IMR-90 (cell line): ENCODE measurements around the gene SOX5. TPM values are rescaled to one million over a fixed set of nuclear protein-coding genes. Genes with fewer than 3 reads are reported as not detected.

Experiments
- ATAC-seq: fragments of 200-7000 bp; cut with Tn5 transposase; 2 replicates; pipeline ENCODE4 v1.9.1; 2020; ENCODE audit warnings: low read depth, mild to moderate bottlenecking, moderate library complexity
- BruUV-seq: library from RNA; stranded (reverse); fragments of 400-500 nt; replicated peaks from 2 replicates; lab custom pipeline; 2021; lab: Mats Ljungman, UMichigan
- CTCF ChIA-PET: fragments of 300-600 bp; formaldehyde crosslinking; extraction: SDS; loops from one replicate; lab custom pipeline; 2021; ENCODE audit warnings: antibody characterized with exemption; lab: Yijun Ruan, JAX
- POLR2A ChIA-PET: fragments of 300-600 bp; sonication (Branson Sonifier 250); formaldehyde crosslinking; loops from one replicate; lab custom pipeline; 2022; ENCODE audit warnings: antibody characterized with exemption; ENCODE audit not compliant: unreplicated experiment; lab: Charles Lee
- DNase-seq: peaks from one replicate; pipeline ENCODE4 v3.0.0; 2013
- H2AFZ ChIP-seq: replicated peaks from 2 replicates; pipeline ENCODE3; 2013; ENCODE audit warnings: low read length, mild to moderate bottlenecking; ENCODE audit not compliant: poor library complexity
- H2AK5ac ChIP-seq: 2 replicates; pipeline ENCODE4 v1.6.1; 2013; ENCODE audit warnings: low read depth, low read length, inconsistent platforms
- H2AK9ac ChIP-seq: replicated peaks from 2 replicates; pipeline ENCODE3; 2013; ENCODE audit warnings: mild to moderate bottlenecking, low read depth, low read length, moderate library complexity; ENCODE audit not compliant: poor library complexity
- H2BK120ac ChIP-seq: 2 replicates; pipeline ENCODE4 v1.6.1; 2013; ENCODE audit warnings: low read depth, low read length, inconsistent platforms
- H2BK15ac ChIP-seq: 3 replicates; pipeline ENCODE4 v1.6.1; 2013; ENCODE audit warnings: low read depth, low read length, inconsistent platforms
- H2BK20ac ChIP-seq: 2 replicates; pipeline ENCODE4 v1.6.1; 2013; ENCODE audit warnings: low read depth, mild to moderate bottlenecking, inconsistent platforms, low read length, moderate library complexity
- H2BK5ac ChIP-seq: 2 replicates; pipeline ENCODE4 v1.6.1; 2013; ENCODE audit warnings: mild to moderate bottlenecking, low read depth, low read length, inconsistent platforms; ENCODE audit not compliant: poor library complexity, severe bottlenecking
- H3K14ac ChIP-seq: replicated peaks from 2 replicates; pipeline ENCODE4 v1.6.1; 2013; ENCODE audit warnings: low read depth, low read length, inconsistent platforms
- H3K18ac ChIP-seq: 2 replicates; pipeline ENCODE4 v1.6.1; 2013; ENCODE audit warnings: low read depth, low read length, control low read depth
- H3K23ac ChIP-seq: 2 replicates; pipeline ENCODE4 v1.6.1; 2013; ENCODE audit warnings: low read depth, low read length, inconsistent platforms
- H3K27ac ChIP-seq: 2 replicates; pipeline ENCODE4 v1.5.1; 2013; ENCODE audit warnings: mild to moderate bottlenecking, control low read depth, low read length; ENCODE audit not compliant: insufficient read depth
- H3K27me3 ChIP-seq: 2 replicates; pipeline ENCODE4 v1.6.1; 2013; ENCODE audit warnings: low read length; ENCODE audit not compliant: control insufficient read depth, insufficient read depth
- H3K36me3 ChIP-seq: 2 replicates; pipeline ENCODE4 v1.6.1; 2013; ENCODE audit warnings: low read length, mixed read lengths; ENCODE audit not compliant: control insufficient read depth, insufficient read depth
- H3K4ac ChIP-seq: 2 replicates; pipeline ENCODE4 v1.6.1; 2013; ENCODE audit warnings: low read depth, low read length, inconsistent platforms
- H3K4me1 ChIP-seq: 2 replicates; pipeline ENCODE4 v1.6.1; 2013; ENCODE audit warnings: low read length, mixed read lengths; ENCODE audit not compliant: control insufficient read depth, insufficient read depth
- H3K4me2 ChIP-seq: 2 replicates; pipeline ENCODE4 v1.6.1; 2013; ENCODE audit warnings: low read depth, mild to moderate bottlenecking, control low read depth, low read length, moderate library complexity
- H3K4me3 ChIP-seq: 2 replicates; pipeline ENCODE4 v1.5.1; 2013; ENCODE audit warnings: low read depth, mild to moderate bottlenecking, control low read depth, low read length, moderate library complexity; ENCODE audit not compliant: insufficient read depth
- H3K56ac ChIP-seq: 2 replicates; pipeline ENCODE4 v1.6.1; 2013; ENCODE audit warnings: low read length, inconsistent platforms; ENCODE audit not compliant: insufficient read depth; ENCODE audit errors: extremely low read depth
- H3K79me1 ChIP-seq, 2 experiments: 2 replicates each; pipeline ENCODE4 v1.6.1; 2013; ENCODE audit warnings: low read length in 2 of 2, inconsistent platforms in 1 of 2, low read depth in 1 of 2
- H3K9ac ChIP-seq: 2 replicates; pipeline ENCODE4 v1.6.1; 2013; ENCODE audit warnings: low read depth, low read length, control low read depth
- H3K9me1 ChIP-seq: 2 replicates; pipeline ENCODE4 v1.6.1; 2013; ENCODE audit warnings: low read length, inconsistent platforms; ENCODE audit not compliant: insufficient read depth
- H3K9me3 ChIP-seq: 2 replicates; pipeline ENCODE4 v1.6.1; 2013; ENCODE audit warnings: low read length; ENCODE audit not compliant: control insufficient read depth, insufficient read depth
- H4K20me1 ChIP-seq: 2 replicates; pipeline ENCODE4 v1.6.1; 2013; ENCODE audit warnings: low read length, inconsistent platforms; ENCODE audit not compliant: insufficient read depth
- H4K5ac ChIP-seq: 2 replicates; pipeline ENCODE4 v1.6.1; 2013; ENCODE audit warnings: mild to moderate bottlenecking, low read depth, low read length, control low read depth
- H4K8ac ChIP-seq, 2 experiments: 2 replicates each; pipeline ENCODE4 v1.6.1; 2013; ENCODE audit warnings: low read depth in 2 of 2, low read length in 2 of 2, control low read depth in 1 of 2, inconsistent platforms in 1 of 2
- H4K91ac ChIP-seq: 2 replicates; pipeline ENCODE4 v1.6.1; 2013; ENCODE audit warnings: low read depth, low read length, inconsistent platforms; ENCODE audit not compliant: insufficient read depth
- WGBS, 2 experiments: methylation state at CpG; one replicate each; pipeline versions ENCODE4 v1.1.5 to v1.1.7; 2013; ENCODE audit warnings: missing lambda C conversion rate in 2 of 2; ENCODE audit not compliant: insufficient read length in 1 of 2; ENCODE audit errors: extremely low coverage in 2 of 2; 5-methylcytosine and 5-hydroxymethylcytosine counted together
- dilution Hi-C: fragments of 300-500 bp; cut with HindIII; formaldehyde crosslinking; loops from one replicate; pipeline ENCODE4 v1.14.3; 2018; ENCODE audit warnings: low sequenced_read_pairs; ENCODE audit not compliant: unreplicated experiment
- in situ Hi-C: fragments of 300-500 bp; cut with MboI; formaldehyde crosslinking; loops from 3 replicates; pipeline ENCODE4 v1.14.3; 2019; ENCODE audit warnings: low sequenced_read_pairs, inconsistent platforms, mixed read lengths
- intact Hi-C: fragments of 100-400 bp; cut with micrococcal nuclease; formaldehyde crosslinking; loops from 2 replicates; pipeline ENCODE4 v1.10.0; 2022
- polyA plus RNA-seq, 3 experiments: library from polyadenylated mRNA; depleted of rRNA; stranded (reverse); fragments of >200 nt; gene quantifications; 2 replicates each; pipeline ENCODE4 v1.2.3, GENCODE V29; 2012; ENCODE audit warnings: low replicate concordance in 1 of 3
- total RNA-seq: library from RNA; depleted of rRNA; stranded (reverse); fragments of >200 nt; gene quantifications from 2 replicates; pipeline ENCODE4 v1.2.3, GENCODE V29; 2012
- TF ChIP-seq, protein P1 (sequence below): conservative IDR thresholded peaks from 2 replicates; pipeline ENCODE4 v1.5.1; 2012; ENCODE audit warnings: mild to moderate bottlenecking, low read depth, low read length, improper control_type of control experiment
- TF ChIP-seq, protein P2 (sequence below): fragments of 150-350 bp; IDR thresholded peaks from 2 replicates; pipeline ENCODE4 v1.6.1; 2017; ENCODE audit warnings: mild to moderate bottlenecking, antibody characterized with exemption, low read length, low read depth

SOX5 gene
- total and polyA plus RNA-seq, 2 of the 4 experiments (the other 2 are of a cell fraction): 1.1 to 13.1 TPM

DNA sequence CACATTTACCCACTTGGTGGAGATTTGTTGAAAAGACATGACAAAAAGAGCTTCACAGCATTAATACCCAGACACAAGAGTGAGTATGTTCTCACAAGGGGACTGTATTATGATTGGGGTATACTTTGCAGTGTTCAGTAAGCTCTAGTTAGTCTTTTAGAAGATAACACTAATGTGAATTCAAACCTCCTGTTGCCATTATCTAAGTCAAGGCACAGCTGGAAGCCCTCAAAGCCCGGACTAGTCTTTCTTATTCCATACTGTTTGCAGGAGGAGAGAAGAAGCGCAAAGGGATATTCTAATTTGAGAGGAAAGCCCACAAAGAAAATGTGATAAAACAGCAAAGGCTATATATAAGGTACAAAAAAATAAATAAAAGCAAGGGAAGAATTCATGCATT lies 445.9 kb downstream of the SOX5 start:
- dilution Hi-C loops: no loop called here
- H2AK5ac ChIP-seq: no peak overlapping the region
- no peak overlapping the region for H4K5ac ChIP-seq

More for the DNA sequence above, 445.9 kb downstream of the SOX5 start:
- Histone ChIP-seq H3K79me1 (no peaks in the 10 kb centered on the region), H2BK15ac (no peak overlapping the region), H3K27me3 (no peaks in the 10 kb centered on the region), H2BK20ac (no peak overlapping the region), H4K20me1 (no peaks in the 10 kb centered on the region), H3K18ac (no peak overlapping the region), H3K14ac (no peak overlapping the region), H3K4me3 (no peak overlapping the region), H3K9me3 (no peaks in the 10 kb centered on the region), H2BK120ac (no peak overlapping the region), H4K8ac (no peak overlapping the region), H4K91ac (no peak overlapping the region), H3K9me1 (no peaks in the 10 kb centered on the region), H3K4me2 (no peak overlapping the region), H3K27ac (no peak overlapping the region), H2AK9ac (no peak overlapping the region), H2BK5ac (no peak overlapping the region), H3K23ac (no peak overlapping the region), H3K9ac (no peak overlapping the region), H3K4me1 (no peaks in the 10 kb centered on the region), H2AFZ (no peak overlapping the region), H3K56ac (no peak overlapping the region), H3K4ac (no peak overlapping the region), H3K36me3 (no peaks in the 10 kb centered on the region)
- no TSS peak for BruUV-seq
- no peak for DNase-seq
- WGBS, 2 experiments: no CpG with 5 or more reads among the region's 2 CpGs
- intact Hi-C loops: no loop called here
- ChIA-PET CTCF (no interaction called here), POLR2A (no interaction called here)
- TF ChIP-seq, protein P1, sequence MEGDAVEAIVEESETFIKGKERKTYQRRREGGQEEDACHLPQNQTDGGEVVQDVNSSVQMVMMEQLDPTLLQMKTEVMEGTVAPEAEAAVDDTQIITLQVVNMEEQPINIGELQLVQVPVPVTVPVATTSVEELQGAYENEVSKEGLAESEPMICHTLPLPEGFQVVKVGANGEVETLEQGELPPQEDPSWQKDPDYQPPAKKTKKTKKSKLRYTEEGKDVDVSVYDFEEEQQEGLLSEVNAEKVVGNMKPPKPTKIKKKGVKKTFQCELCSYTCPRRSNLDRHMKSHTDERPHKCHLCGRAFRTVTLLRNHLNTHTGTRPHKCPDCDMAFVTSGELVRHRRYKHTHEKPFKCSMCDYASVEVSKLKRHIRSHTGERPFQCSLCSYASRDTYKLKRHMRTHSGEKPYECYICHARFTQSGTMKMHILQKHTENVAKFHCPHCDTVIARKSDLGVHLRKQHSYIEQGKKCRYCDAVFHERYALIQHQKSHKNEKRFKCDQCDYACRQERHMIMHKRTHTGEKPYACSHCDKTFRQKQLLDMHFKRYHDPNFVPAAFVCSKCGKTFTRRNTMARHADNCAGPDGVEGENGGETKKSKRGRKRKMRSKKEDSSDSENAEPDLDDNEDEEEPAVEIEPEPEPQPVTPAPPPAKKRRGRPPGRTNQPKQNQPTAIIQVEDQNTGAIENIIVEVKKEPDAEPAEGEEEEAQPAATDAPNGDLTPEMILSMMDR: no peak
- TF ChIP-seq, protein P2, sequence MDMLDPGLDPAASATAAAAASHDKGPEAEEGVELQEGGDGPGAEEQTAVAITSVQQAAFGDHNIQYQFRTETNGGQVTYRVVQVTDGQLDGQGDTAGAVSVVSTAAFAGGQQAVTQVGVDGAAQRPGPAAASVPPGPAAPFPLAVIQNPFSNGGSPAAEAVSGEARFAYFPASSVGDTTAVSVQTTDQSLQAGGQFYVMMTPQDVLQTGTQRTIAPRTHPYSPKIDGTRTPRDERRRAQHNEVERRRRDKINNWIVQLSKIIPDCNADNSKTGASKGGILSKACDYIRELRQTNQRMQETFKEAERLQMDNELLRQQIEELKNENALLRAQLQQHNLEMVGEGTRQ: no peak
- in situ Hi-C loops: no loop called here
- ATAC-seq: no peak
